GM18520 (cell line): ENCODE data around the gene CAPN13.

ENCODE experiments used
- ATAC-seq: cut with Tn5 transposase; IDR thresholded peaks from one replicate; pipeline ENCODE4 v1.9.1; 2021; ENCODE audit not compliant: unreplicated experiment

The CAPN13 gene

GRCh38 chr2:30807249-30807648 lies at the start of gene CAPN13:
TSS of gene CAPN13 (minus strand) at chr2:30807446. CDS start at chr2:30787325, 20,121 bp downstream.
- no peak for ATAC-seq

GRCh38 chr2:30847841-30848240 lies 40.6 kb upstream of the CAPN13 start:
- ATAC-seq: no peak

GRCh38 chr2:30847329-30847728 lies 40.1 kb upstream of the CAPN13 start:
- ATAC-seq: no peak

- no peak for ATAC-seq
Observed at GRCh38 chr2:30828586-30828985, 21.3 kb upstream of the CAPN13 start.

- no peak for ATAC-seq
Observed at GRCh38 chr2:30826916-30827315, 19.7 kb upstream of the CAPN13 start.

- ATAC-seq: no peak
Observed at GRCh38 chr2:30826481-30826880, 19.2 kb upstream of the CAPN13 start.

- no peak for ATAC-seq
Observed at GRCh38 chr2:30823452-30823851, 16.2 kb upstream of the CAPN13 start.

- ATAC-seq: no peak
Observed at GRCh38 chr2:30821960-30822359, 14.7 kb upstream of the CAPN13 start.

GRCh38 chr2:30820381-30821055 lies 13.3 kb upstream of the CAPN13 start:
- no peak for ATAC-seq

- no peak for ATAC-seq
Observed at GRCh38 chr2:30809938-30810337, 2.7 kb upstream of the CAPN13 start.

- ATAC-seq: no peak
Observed at GRCh38 chr2:30808695-30809094, 1.4 kb upstream of the CAPN13 start.

- ATAC-seq: no peak
Observed at GRCh38 chr2:30803281-30803680, 4.0 kb downstream of the CAPN13 start.

GRCh38 chr2:30802611-30803010 lies 4.6 kb downstream of the CAPN13 start:
- ATAC-seq: no peak

GRCh38 chr2:30801821-30802455 lies 5.3 kb downstream of the CAPN13 start:
- ATAC-seq: no peak

- ATAC-seq: no peak
Observed at GRCh38 chr2:30800159-30800558, 7.1 kb downstream of the CAPN13 start.

GRCh38 chr2:30799366-30799765 lies 7.9 kb downstream of the CAPN13 start:
- no peak for ATAC-seq

GRCh38 chr2:30798536-30798991 lies 8.7 kb downstream of the CAPN13 start:
- ATAC-seq: no peak

GRCh38 chr2:30797381-30798015 lies 9.7 kb downstream of the CAPN13 start:
- ATAC-seq: no peak

GRCh38 chr2:30796699-30797098 lies 10.5 kb downstream of the CAPN13 start:
- ATAC-seq: no peak

GRCh38 chr2:30792521-30792920 lies 14.7 kb downstream of the CAPN13 start:
- no peak for ATAC-seq

GRCh38 chr2:30790879-30791278 lies 16.4 kb downstream of the CAPN13 start:
- no peak for ATAC-seq

- no peak for ATAC-seq
Observed at GRCh38 chr2:30789670-30790210, 17.5 kb downstream of the CAPN13 start.
